Retinal pigment epithelial cell (primary cell): Measurements from ENCODE around the gene USP54.
"Not testable (repeated sequence)": the region's sequence is repeated elsewhere in the genome, so short reads cannot be mapped to it uniquely, and the experiment has no call there.

Experiments
- DNase-seq: peaks from one replicate; pipeline ENCODE4 v3.0.0-alpha.2; 2010; ENCODE audit warnings: low read depth
- H3K4me3 ChIP-seq: 2 replicates; pipeline ENCODE4 v1.5.1; 2011; ENCODE audit warnings: mild to moderate bottlenecking, low read length, control low read depth, moderate library complexity
- CTCF ChIP-seq: conservative IDR thresholded peaks from 2 replicates; pipeline ENCODE4 v1.5.1; 2011; ENCODE audit warnings: low read depth, low read length, control low read depth, inconsistent platforms

USP54 gene

GRCh38 chr10:73627300-73627699 is 36.2 kb upstream of the USP54 start:
- no peak overlapping the region for H3K4me3 ChIP-seq
- no peak for DNase-seq
- TF ChIP-seq CTCF: no peak

GRCh38 chr10:73625884-73626752 is 35.0 kb upstream of the USP54 start:
- no peak for TF ChIP-seq CTCF
- DNase-seq: peak; percentile 93
- peak overlapping the region; percentile 96 for H3K4me3 ChIP-seq

GRCh38 chr10:73625004-73625883 is 34.1 kb upstream of the USP54 start:
- peak; percentile 15 for TF ChIP-seq CTCF
- DNase-seq: no peak
- H3K4me3 ChIP-seq: peak overlapping the region; percentile 96

- no peak for DNase-seq
- TF ChIP-seq CTCF: no peak
- H3K4me3 ChIP-seq: no peak overlapping the region
These were observed 31.9 kb upstream of the USP54 start for GRCh38 chr10:73623056-73623455.

- not testable (repeated sequence) for H3K4me3 ChIP-seq, DNase-seq
These were observed 29.8 kb upstream of the USP54 start for GRCh38 chr10:73620974-73621373.

- H3K4me3 ChIP-seq, DNase-seq: not testable (repeated sequence)
These were observed 26.0 kb upstream of the USP54 start for GRCh38 chr10:73617143-73617542.

- no peak overlapping the region for H3K4me3 ChIP-seq
- no peak for DNase-seq
- TF ChIP-seq CTCF: no peak
These were observed 23.6 kb upstream of the USP54 start for GRCh38 chr10:73614720-73615119.

- DNase-seq: no peak
- no peak overlapping the region for H3K4me3 ChIP-seq
- TF ChIP-seq CTCF: no peak
These were observed 18.0 kb upstream of the USP54 start for GRCh38 chr10:73609116-73609515.
